Spinal cord (tissue), 10 donors: Measurements from ENCODE around the gene LRRC26. TPM values are rescaled to one million over a fixed set of nuclear protein-coding genes. Genes with fewer than 3 reads are reported as not detected.

Experiments
- DNase-seq, 6 donors: peaks; one replicate each; pipeline versions ENCODE4 v3.0.0 to v3.0.0-alpha.2; 2013 to 2015; ENCODE audit warnings: low spot score in 6 of 6, low read depth in 4 of 6
- H3K27ac ChIP-seq: one replicate; pipeline ENCODE4 v1.5.1; 2013; ENCODE audit warnings: low read depth, low read length, control low read depth
- H3K27me3 ChIP-seq: one replicate; pipeline ENCODE4 v1.6.1; 2013; ENCODE audit warnings: low read length; ENCODE audit not compliant: control insufficient read depth, insufficient read depth
- H3K36me3 ChIP-seq: one replicate; pipeline ENCODE4 v1.6.1; 2013; ENCODE audit warnings: low read length; ENCODE audit not compliant: control insufficient read depth, insufficient read depth
- H3K4me1 ChIP-seq: one replicate; pipeline ENCODE4 v1.6.1; 2013; ENCODE audit warnings: low read length; ENCODE audit not compliant: control insufficient read depth, insufficient read depth
- H3K4me3 ChIP-seq: one replicate; pipeline ENCODE4 v1.5.1; 2013; ENCODE audit warnings: low read depth, low read length, control low read depth
- H3K9me3 ChIP-seq: one replicate; pipeline ENCODE4 v1.6.1; 2013; ENCODE audit warnings: low read length; ENCODE audit not compliant: control insufficient read depth, insufficient read depth
- WGBS: methylation state at CpG from one replicate; pipeline ENCODE4 v1.1.5; 2013; ENCODE audit warnings: missing lambda C conversion rate; ENCODE audit not compliant: insufficient coverage; 5-methylcytosine and 5-hydroxymethylcytosine counted together
- polyA plus RNA-seq, 2 donors: library from polyadenylated mRNA; unstranded; fragments of 120-200 nt; gene quantifications; one replicate each; pipeline ENCODE4 v1.2.1, GENCODE V29; 2013; ENCODE audit not compliant: insufficient read length in 2 of 2
- total RNA-seq, 2 donors: library from RNA; depleted of rRNA in 1 of 2; stranded (reverse); fragments of 120-200 nt in 1 of 2; fragments of >200 nt in 1 of 2; gene quantifications; one replicate each; pipeline versions ENCODE4 v1.2.3 to v1.2.4, GENCODE V29; 2013 to 2014
- donor health status: healthy.

Gene LRRC26
- total and polyA plus RNA-seq, 4 donors = 0.30 to 1.9 (median 0.87) TPM

DNA sequence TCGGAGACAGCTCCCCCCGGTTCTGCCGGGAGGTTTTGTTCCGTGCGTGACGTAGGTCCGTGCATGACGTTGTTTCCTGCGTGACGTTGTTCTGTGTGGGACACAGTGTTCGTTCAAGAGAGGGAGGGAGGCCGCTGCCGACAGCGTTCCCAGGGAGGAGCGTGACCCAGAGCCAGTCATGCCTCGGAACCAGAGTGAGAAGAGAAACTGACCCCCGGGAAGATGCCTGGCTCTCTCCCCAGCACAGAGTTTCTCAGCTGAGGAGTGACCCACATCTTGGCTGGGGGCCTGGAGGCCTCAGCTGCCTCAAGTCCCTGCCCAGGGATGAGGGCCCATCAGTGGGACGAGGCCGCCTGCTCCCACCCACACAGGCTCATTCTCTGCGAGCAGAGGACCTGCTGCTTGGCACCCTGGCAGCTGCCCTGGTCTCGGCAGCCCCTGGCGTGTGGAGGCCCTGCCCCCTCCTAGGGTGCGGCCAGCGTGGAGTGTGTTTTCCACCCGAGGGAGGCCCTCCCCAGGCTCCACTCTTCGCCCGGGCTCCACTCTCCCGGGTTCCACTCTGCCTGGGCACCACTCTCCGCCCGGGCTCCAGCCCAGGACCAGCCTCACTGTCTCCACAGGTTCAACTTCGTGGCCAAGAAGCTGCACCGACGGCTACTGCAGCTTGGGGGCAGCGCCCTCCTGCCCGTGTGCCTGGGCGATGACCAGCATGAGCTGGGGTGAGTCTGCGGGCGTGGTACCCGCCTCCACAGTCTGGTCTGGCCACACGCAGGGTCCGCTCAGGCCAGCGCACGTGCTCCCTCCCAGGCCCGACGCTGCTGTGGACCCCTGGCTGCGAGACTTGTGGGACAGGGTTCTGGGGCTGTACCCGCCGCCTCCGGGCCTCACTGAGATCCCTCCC, 43.6 kb upstream of the LRRC26 start:
- peaks cover 95% of the 10 kb centered on the region for H3K36me3 ChIP-seq
- H3K27ac ChIP-seq = no peak overlapping the region
- 90% methylated on average over 49 of the region's 49 CpGs for WGBS

DNA sequence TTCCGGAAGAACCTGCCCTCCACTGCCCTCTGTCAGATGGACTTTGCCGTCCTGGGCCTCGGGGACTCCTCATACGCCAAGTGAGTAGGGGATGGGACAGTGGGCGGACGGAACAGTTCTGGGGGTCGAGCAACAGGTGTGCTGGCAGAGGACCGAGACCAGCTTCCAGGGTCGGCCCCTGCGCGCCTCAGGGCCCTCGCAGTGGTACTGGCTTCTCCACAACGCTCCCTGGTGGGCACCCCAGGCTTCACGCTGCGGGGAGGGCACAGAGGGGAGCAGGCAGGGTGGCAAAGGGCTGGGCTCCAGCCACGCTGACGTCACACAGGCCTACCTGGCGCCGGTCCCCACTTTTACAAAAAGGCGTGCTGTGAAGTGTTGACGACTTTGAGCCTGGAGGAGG, 42.7 kb upstream of the LRRC26 start:
- DNase-seq = no peak
- 88% methylated on average over 20 of the region's 21 CpGs for WGBS
- H3K27ac ChIP-seq = no peak overlapping the region
- H3K27me3 ChIP-seq = no peaks in the 10 kb centered on the region
- no peaks in the 10 kb centered on the region for H3K9me3 ChIP-seq
- H3K36me3 ChIP-seq = peaks cover 93% of the 10 kb centered on the region
- H3K4me1 ChIP-seq = no peaks in the 10 kb centered on the region
- no peak overlapping the region for H3K4me3 ChIP-seq

More for the DNA sequence above, 43.6 kb upstream of the LRRC26 start:
- no peak for DNase-seq
- Histone ChIP-seq H3K4me3 (no peak overlapping the region), H3K9me3 (no peaks in the 10 kb centered on the region), H3K27me3 (no peaks in the 10 kb centered on the region), H3K4me1 (no peaks in the 10 kb centered on the region)

DNA sequence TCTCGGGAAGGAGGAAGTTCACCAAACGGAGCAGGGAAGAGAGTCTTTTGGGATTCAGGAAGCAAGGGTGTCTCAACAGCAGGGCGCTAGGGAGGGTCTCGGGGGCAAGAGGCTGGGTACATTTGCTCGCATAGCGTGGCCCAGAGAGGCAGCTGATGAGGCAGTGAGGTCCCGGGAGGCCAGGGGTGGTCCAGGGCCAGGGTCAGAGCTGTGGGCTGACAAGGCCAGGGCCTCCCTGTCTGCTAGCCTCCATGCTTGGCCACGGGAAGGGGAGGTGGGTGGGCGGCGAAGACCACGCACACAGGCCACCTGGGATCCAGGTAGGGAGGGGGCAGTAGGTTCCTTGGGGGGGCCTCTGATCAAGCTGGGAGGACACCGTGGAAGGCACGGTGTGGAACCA, 41.7 kb upstream of the LRRC26 start:
- Histone ChIP-seq H3K9me3 (no peaks in the 10 kb centered on the region), H3K36me3 (peaks cover 83% of the 10 kb centered on the region), H3K27ac (no peak overlapping the region), H3K4me1 (peaks cover 4% of the 10 kb centered on the region), H3K27me3 (no peaks in the 10 kb centered on the region), H3K4me3 (no peak overlapping the region)
- DNase-seq = no peak
- WGBS = 92% methylated on average over 13 of the region's 13 CpGs

DNA sequence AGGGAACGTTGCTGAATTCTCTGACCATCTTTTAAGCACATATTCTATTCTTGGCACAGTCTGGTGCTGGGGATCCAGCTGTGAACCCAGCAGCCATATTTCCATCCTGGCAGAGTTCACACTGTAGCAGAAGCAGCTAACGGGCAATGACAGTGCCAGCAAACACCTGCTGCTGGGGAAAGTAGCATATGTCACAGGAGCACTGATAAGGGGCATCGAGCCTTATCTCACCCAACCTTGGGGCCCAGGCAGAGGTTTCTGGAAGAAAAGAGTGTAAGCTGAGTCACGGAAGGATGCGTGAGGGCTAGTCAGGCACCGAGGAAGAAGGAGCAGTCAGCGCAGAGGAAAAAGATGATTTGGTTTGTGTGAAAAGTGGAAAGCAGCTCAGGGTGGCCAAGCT, 36.8 kb upstream of the LRRC26 start:
- DNase-seq = no peak
- Histone ChIP-seq H3K9me3 (no peaks in the 10 kb centered on the region), H3K27ac (no peak overlapping the region), H3K4me3 (no peak overlapping the region), H3K36me3 (peaks cover 39% of the 10 kb centered on the region), H3K27me3 (no peaks in the 10 kb centered on the region), H3K4me1 (peaks cover 32% of the 10 kb centered on the region)
- 92% methylated on average over 6 of the region's 7 CpGs for WGBS

DNA sequence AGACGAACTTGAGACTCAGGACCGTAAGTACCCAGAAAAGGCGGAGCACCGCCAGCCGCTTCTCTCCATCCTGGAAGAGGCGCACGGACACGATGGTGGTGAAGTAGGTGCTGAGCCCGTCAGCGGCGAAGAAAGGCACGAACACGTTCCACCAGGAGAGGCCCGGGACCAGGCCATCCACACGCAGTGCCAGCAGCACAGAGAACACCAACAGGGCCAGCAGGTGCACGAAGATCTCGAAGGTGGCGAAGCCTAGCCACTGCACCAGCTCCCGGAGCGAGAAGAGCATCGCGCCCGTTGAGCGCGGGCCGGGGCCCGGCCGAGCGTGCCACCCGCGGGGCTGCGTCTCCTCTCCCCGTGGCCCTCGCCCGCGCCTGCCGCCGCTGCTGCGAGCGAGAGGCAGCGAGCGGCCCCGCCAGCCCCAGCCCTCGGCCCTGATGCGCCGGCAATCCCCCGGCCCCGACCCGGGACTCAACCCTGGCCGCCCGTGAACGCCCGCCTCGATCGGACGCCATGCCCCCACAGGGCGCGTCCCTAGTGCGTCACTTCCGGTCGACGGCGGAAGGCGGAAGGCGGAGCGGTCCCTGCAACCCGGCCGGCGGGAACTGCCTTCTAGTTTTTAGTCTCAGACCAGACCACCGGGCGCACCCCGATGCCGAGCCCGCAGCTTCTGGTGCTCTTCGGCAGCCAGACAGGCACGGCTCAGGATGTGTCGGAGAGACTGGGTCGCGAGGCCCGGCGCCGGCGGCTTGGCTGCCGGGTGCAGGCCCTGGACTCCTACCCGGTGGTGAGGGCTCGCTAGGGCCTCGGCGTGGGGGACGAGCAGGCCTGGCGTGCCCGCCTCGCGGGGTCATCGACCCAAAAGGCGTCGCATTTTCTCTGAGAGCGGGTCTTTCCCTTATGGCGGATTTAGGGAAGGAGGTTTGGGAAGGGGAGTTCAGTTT, 35.5 kb upstream of the LRRC26 start, which contains the start of the genes NDOR1 and TMEM203:
Gene NDOR1, plus strand, starts transcription at position 575 of the 944 bp plus-strand sequence. Its CDS starts 78 bp downstream, at position 653.
Gene TMEM203, minus strand, starts transcription at position 523 of the 944 bp plus-strand sequence. Its CDS starts 234 bp downstream, at position 289.
- H3K4me1 ChIP-seq = peaks cover 40% of the 10 kb centered on the region
- DNase-seq = peak in 5 of 6 donors; percentile 84 to 97 (median 87)
- H3K36me3 ChIP-seq = peaks cover 32% of the 10 kb centered on the region
- no peaks in the 10 kb centered on the region for H3K9me3 ChIP-seq
- no peaks in the 10 kb centered on the region for H3K27me3 ChIP-seq
- H3K4me3 ChIP-seq = peak within 1 kb of the TSS; percentile 76
- no peak within 1 kb of the TSS for H3K27ac ChIP-seq
- under 1% methylated on average over 98 of the region's 98 CpGs for WGBS

DNA sequence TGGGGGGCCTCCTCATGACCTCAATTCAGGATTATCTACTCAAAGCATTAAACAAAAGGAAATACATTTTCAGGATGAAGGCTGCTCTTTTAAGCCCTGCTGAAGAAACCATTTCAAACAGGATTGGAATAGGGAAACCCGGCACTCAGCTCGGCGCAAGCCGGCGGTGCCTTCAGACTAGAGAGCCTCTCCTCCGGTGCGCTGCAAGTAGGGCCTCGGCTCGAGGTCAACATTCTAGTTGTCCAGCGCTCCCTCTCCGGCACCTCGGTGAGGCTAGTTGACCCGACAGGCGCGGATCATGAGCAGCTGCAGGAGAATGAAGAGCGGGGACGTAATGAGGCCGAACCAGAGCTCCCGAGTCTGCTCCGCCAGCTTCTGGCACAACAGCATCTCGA, 34.9 kb upstream of the LRRC26 start:
- Histone ChIP-seq H3K4me3 (peak overlapping the region; percentile 76), H3K9me3 (no peaks in the 10 kb centered on the region), H3K27me3 (no peaks in the 10 kb centered on the region), H3K27ac (no peak overlapping the region), H3K36me3 (peaks cover 26% of the 10 kb centered on the region), H3K4me1 (peaks cover 40% of the 10 kb centered on the region)
- no peak for DNase-seq
- 18% methylated on average over 21 of the region's 21 CpGs for WGBS

DNA sequence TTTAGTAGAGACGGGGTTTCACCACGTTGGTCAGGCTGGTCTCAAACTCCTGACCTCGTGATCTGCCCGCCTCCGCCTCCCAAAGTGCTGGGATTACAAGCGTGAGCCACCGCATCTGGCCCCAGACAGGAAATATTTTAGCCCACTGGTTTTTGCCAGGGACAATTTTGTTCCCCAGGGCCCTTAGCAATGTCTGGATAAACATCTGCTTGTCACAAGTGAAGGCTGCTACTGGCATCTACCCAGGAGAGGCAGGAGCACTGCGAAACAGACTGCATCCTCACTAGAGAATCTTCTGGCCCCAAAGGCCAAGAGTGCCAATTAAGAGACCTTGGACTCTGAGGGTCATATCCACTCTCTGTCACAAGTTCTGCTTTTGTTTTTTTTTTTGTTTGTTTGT, 33.1 kb upstream of the LRRC26 start:
- WGBS = 84% methylated on average over 8 of the region's 8 CpGs
- Histone ChIP-seq H3K36me3 (peaks cover 27% of the 10 kb centered on the region), H3K4me1 (peaks cover 58% of the 10 kb centered on the region), H3K27ac (no peak overlapping the region), H3K27me3 (no peaks in the 10 kb centered on the region), H3K4me3 (no peak overlapping the region), H3K9me3 (no peaks in the 10 kb centered on the region)
- no peak for DNase-seq

DNA sequence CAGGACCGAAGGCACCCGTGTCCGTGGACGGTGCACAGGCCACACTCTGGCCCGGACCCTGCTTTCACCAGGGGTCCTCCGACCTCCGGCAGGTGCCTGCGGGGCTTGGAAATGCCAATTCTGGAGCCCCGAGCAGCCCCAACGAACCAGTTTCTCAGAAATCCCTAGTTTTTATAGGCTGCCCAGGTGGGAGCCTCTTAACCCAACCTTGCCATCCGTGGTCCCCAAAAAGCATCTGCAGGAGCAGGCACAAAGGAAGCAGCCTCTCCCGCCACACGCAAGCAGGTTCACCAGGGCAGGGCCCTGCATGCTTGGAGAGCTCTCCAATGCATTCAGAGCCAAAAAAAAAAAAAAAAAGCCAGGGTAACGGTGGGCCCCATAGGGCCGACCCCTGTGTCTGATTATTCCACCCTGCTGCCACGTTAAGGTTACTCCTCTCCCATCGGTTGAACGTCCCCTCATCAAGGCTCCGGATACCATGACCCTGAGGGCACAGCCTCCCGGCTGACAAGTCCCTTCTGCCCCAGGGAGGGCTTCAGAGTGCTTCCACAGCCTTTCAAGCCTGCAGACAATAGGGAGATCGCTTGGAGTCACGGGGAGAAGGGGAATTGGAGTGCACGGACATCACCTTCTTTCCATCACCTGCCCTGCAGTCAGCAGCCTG, 31.5 kb upstream of the LRRC26 start:
- DNase-seq = no peak
- WGBS = 12% methylated on average over 17 of the region's 23 CpGs
- peak overlapping the region; percentile 70 for H3K4me3 ChIP-seq
- H3K27ac ChIP-seq = peak overlapping the region; percentile 61
- H3K36me3 ChIP-seq = peaks cover 39% of the 10 kb centered on the region
- H3K27me3 ChIP-seq = no peaks in the 10 kb centered on the region
- H3K4me1 ChIP-seq = peaks cover 64% of the 10 kb centered on the region
- H3K9me3 ChIP-seq = no peaks in the 10 kb centered on the region
